ENCODE data around the gene SEL1L2. TPM values are rescaled to one million over a fixed set of nuclear protein-coding genes. Genes with fewer than 3 reads are reported as not detected.

SEL1L2 gene

DNA sequence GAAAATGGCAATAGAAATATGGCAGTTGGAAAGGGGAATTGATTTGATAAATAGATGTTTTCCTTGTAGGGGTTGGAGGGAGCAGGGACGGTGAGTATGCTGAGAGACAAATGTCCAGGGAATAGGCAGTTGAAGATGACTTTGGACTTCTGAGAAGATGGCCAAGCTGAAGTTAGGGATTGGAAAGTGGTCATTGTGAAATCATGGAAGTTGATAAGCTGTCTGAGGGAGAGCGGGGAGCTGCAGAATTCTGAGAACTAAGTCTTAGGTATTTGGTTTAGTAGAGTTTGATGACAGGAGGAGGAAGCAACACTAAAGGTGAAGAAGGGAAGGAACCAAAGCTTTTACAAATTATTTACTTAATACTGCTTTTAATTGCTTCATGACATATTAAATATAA is 190.4 kb downstream of the SEL1L2 start:
- no peak overlapping the region for H4K5ac ChIP-seq (ENCODE audit: low read length)
- no peak overlapping the region for H2BK15ac ChIP-seq (replicated peaks; ENCODE audit: low read depth)
- H4K8ac ChIP-seq (ENCODE audit: low read depth, low read length): no peak overlapping the region
- no peak overlapping the region for H3K18ac ChIP-seq (ENCODE audit: low read length)
- no peaks in the 10 kb centered on the region for H3K79me2 ChIP-seq (ENCODE audit: control insufficient read depth, insufficient read depth, low read length)
- peaks cover 7% of the 10 kb centered on the region for H3K36me3 ChIP-seq (ENCODE audit: control insufficient read depth, insufficient read depth, low read length)
- H3K4me3 ChIP-seq (ENCODE audit: low read length): no peak overlapping the region
- H3K79me1 ChIP-seq (ENCODE audit: low read length): no peaks in the 10 kb centered on the region
- H3K23ac ChIP-seq (ENCODE audit: low read length): no peak overlapping the region
- WGBS (ENCODE audit: extremely low coverage, insufficient coverage, low lambda C conversion rate): 100% methylated on average over 1 of the region's 2 CpGs
- H3K27me3 ChIP-seq (ENCODE audit: insufficient read depth, low read length, poor library complexity): no peaks in the 10 kb centered on the region
- H3K27ac ChIP-seq (ENCODE audit: low read depth, low read length): no peak overlapping the region
- H3K9ac ChIP-seq (ENCODE audit: low read length): no peak overlapping the region
- H3K56ac ChIP-seq (ENCODE audit: low read length): no peak overlapping the region
- H2BK5ac ChIP-seq (ENCODE audit: low read length): no peak overlapping the region
- no peak overlapping the region for H2BK120ac ChIP-seq (ENCODE audit: low read depth, low read length)
- H3K4ac ChIP-seq (ENCODE audit: low read depth, low read length): no peak overlapping the region
- no peak overlapping the region for H2AK5ac ChIP-seq (ENCODE audit: low read length)
- DNase-seq: no peak
- H3K4me1 ChIP-seq (ENCODE audit: control insufficient read depth, low read depth, low read length): no peaks in the 10 kb centered on the region
- no peak overlapping the region for H3K4me2 ChIP-seq (ENCODE audit: low read length)

Small RNA genes within 50 kb of the gene (small RNA-seq; reads per million reads assigned to genes)
- gene RNU6-278P (ENCODE audit: insufficient read depth): not detected
- gene RPS3P1 (ENCODE audit: insufficient read depth): not detected
